GM12878 (cell line): ENCODE data around the gene MRPL46. TPM values are rescaled to one million over a fixed set of nuclear protein-coding genes. Genes with fewer than 3 reads are reported as not detected.

ENCODE experiments used
- ATAC-seq: fragments of 200-7000 bp; cut with Tn5 transposase; 3 replicates; pipeline ENCODE4 v1.9.1; 2020; ENCODE audit warnings: mild to moderate bottlenecking, moderate library complexity
- BruUV-seq: library from RNA; stranded (reverse); fragments of 400-500 nt; replicated peaks from 2 replicates; lab custom pipeline; 2021; lab: Mats Ljungman, UMichigan
- CTCF ChIA-PET: fragments of 300-600 bp; sonication (Branson Sonifier 250); formaldehyde crosslinking; extraction: SDS; loops from one replicate; lab custom pipeline; 2021; ENCODE audit warnings: inconsistent platforms; lab: Yijun Ruan, JAX
- POLR2A ChIA-PET: fragments of 350-600 bp; formaldehyde crosslinking; extraction: SDS; loops from one replicate; lab custom pipeline; 2021; ENCODE audit warnings: inconsistent platforms; lab: Charles Lee
- RAD21 ChIA-PET: fragments of 300-600 bp; sonication (Branson Sonifier 250); formaldehyde crosslinking; loops from one replicate; lab custom pipeline; 2023; ENCODE audit warnings: antibody characterized with exemption; ENCODE audit not compliant: unreplicated experiment; lab: Charles Lee
- SMC1A ChIA-PET: fragments of 300-600 bp; sonication (Branson Sonifier 250); formaldehyde crosslinking; loops from one replicate; lab custom pipeline; 2023; ENCODE audit not compliant: unreplicated experiment, uncharacterized antibody; lab: Charles Lee
- DNase-seq: peaks from one replicate; pipeline ENCODE4 v3.0.0-alpha.2; 2011; ENCODE audit warnings: low read depth, low spot score
- FAIRE-seq: peaks from 3 replicates; lab custom pipeline; 2011; peaks lifted over from hg19 to GRCh38; lab: Jason Lieb, UNC
- H2AFZ ChIP-seq: 2 replicates; pipeline ENCODE4 v1.6.0; 2011; ENCODE audit warnings: low read depth, low read length, control low read depth; ENCODE audit not compliant: control insufficient read depth
- H3K27ac ChIP-seq: 2 replicates; pipeline ENCODE4 v1.5.1; 2011; ENCODE audit warnings: control low read depth; ENCODE audit not compliant: control insufficient read depth, insufficient read depth
- H3K27me3 ChIP-seq, 2 experiments: replicated peaks in 1 of 2; 2 replicates each; pipeline versions ENCODE4 v1.6.0 to v1.6.1; 2011; ENCODE audit warnings: low read length in 1 of 2; ENCODE audit not compliant: control insufficient read depth in 2 of 2, insufficient read depth in 2 of 2
- H3K36me3 ChIP-seq, 2 experiments: 2 replicates each; pipeline ENCODE4 v1.5.1; 2011; ENCODE audit warnings: low read length in 1 of 2; ENCODE audit not compliant: control insufficient read depth in 2 of 2, insufficient read depth in 2 of 2
- H3K4me1 ChIP-seq: 2 replicates; pipeline ENCODE4 v1.6.1; 2011; ENCODE audit warnings: mild to moderate bottlenecking, low read length, moderate library complexity, mixed read lengths; ENCODE audit not compliant: control insufficient read depth, insufficient read depth
- H3K4me2 ChIP-seq: 2 replicates; pipeline ENCODE4 v1.6.0; 2011; ENCODE audit warnings: control low read depth; ENCODE audit not compliant: control insufficient read depth, insufficient read depth
- H3K4me3 ChIP-seq: fragments of 200-600 bp; sonication (generic); 2 replicates; pipeline ENCODE4 v1.5.1; 2016
- H3K79me2 ChIP-seq: 2 replicates; pipeline ENCODE4 v1.6.0; 2011; ENCODE audit warnings: low read length; ENCODE audit not compliant: control insufficient read depth, insufficient read depth
- H3K9ac ChIP-seq: 2 replicates; pipeline ENCODE4 v1.8.0; 2011; ENCODE audit warnings: low read length, control low read depth, mixed read lengths; ENCODE audit not compliant: control insufficient read depth, insufficient read depth
- H3K9me3 ChIP-seq: replicated peaks from 3 replicates; pipeline ENCODE4 v1.5.1; 2011; ENCODE audit warnings: mild to moderate bottlenecking, low read length; ENCODE audit not compliant: control insufficient read depth, insufficient read depth
- H4K20me1 ChIP-seq: 2 replicates; pipeline ENCODE4 v1.6.0; 2011; ENCODE audit not compliant: control insufficient read depth, insufficient read depth
- BACH1 ChIP-seq: fragments of 450-650 bp; IDR thresholded peaks from 2 replicates; pipeline ENCODE4 v1.6.1; 2017; ENCODE audit warnings: mild to moderate bottlenecking, borderline replicate concordance
- BHLHE40 ChIP-seq, 2 experiments: fragments of 450-650 bp in 1 of 2; IDR thresholded peaks; 2 replicates each; pipeline ENCODE4 v1.6.1; 2011 to 2017; ENCODE audit warnings: low read depth in 2 of 2, borderline replicate concordance in 1 of 2, improper control_type of control experiment in 1 of 2, low read length in 1 of 2, mild to moderate bottlenecking in 1 of 2
- CHD1 ChIP-seq: IDR thresholded peaks from 2 replicates; pipeline ENCODE4 v1.6.1; 2012; ENCODE audit warnings: low read depth, low read length, improper control_type of control experiment
- CREB1 ChIP-seq: IDR thresholded peaks from 2 replicates; pipeline ENCODE4 v1.6.1; 2012; ENCODE audit warnings: low read depth, mild to moderate bottlenecking, inconsistent platforms
- E2F4 ChIP-seq: IDR thresholded peaks from 2 replicates; pipeline ENCODE4 v1.6.1; 2012; ENCODE audit warnings: low read depth, low read length, improper control_type of control experiment
- EED ChIP-seq: sonication (generic); IDR thresholded peaks from 2 replicates; pipeline ENCODE4 v1.6.1; 2016; ENCODE audit warnings: antibody characterized with exemption, low read depth
- JUNB ChIP-seq: IDR thresholded peaks from 2 replicates; pipeline ENCODE4 v1.6.1; 2016; ENCODE audit warnings: antibody characterized with exemption, mild to moderate bottlenecking
- NFYB ChIP-seq: IDR thresholded peaks from 2 replicates; pipeline ENCODE4 v1.6.1; 2011; ENCODE audit warnings: low read depth, mild to moderate bottlenecking, low read length, improper control_type of control experiment, moderate library complexity; ENCODE audit not compliant: insufficient read depth
- POLR2AphosphoS2 ChIP-seq: IDR thresholded peaks from 2 replicates; pipeline ENCODE4 v1.6.1; 2011; ENCODE audit warnings: low read depth, mild to moderate bottlenecking, low read length, improper control_type of control experiment, moderate library complexity
- RCOR1 ChIP-seq: conservative IDR thresholded peaks from 2 replicates; pipeline ENCODE4 v1.6.1; 2012; ENCODE audit warnings: low read depth, low read length, improper control_type of control experiment
- RUNX3 ChIP-seq: IDR thresholded peaks from 2 replicates; pipeline ENCODE4 v1.6.1; 2012; ENCODE audit warnings: low read length, inconsistent platforms
- SMC3 ChIP-seq: IDR thresholded peaks from 2 replicates; pipeline ENCODE4 v1.6.1; 2011; ENCODE audit warnings: low read length, improper control_type of control experiment, borderline replicate concordance
- STAT1 ChIP-seq: fragments of 450-650 bp; conservative IDR thresholded peaks from 2 replicates; pipeline ENCODE4 v1.6.1; 2014; ENCODE audit warnings: antibody characterized with exemption, mild to moderate bottlenecking
- STAT3 ChIP-seq: IDR thresholded peaks from 2 replicates; pipeline ENCODE4 v1.6.1; 2011; ENCODE audit warnings: low read depth, low read length, improper control_type of control experiment
- TBL1XR1 ChIP-seq: IDR thresholded peaks from 2 replicates; pipeline ENCODE4 v1.6.1; 2012; ENCODE audit warnings: low read depth, low read length, improper control_type of control experiment
- ZNF622 ChIP-seq: fragments of 450-650 bp; IDR thresholded peaks from 2 replicates; pipeline ENCODE4 v1.6.1; 2017; ENCODE audit warnings: mild to moderate bottlenecking, inconsistent platforms
- WGBS: methylation state at CpG from one replicate; pipeline ENCODE4 v1.1.6; 2016; ENCODE audit warnings: low lambda C conversion rate; ENCODE audit not compliant: insufficient replicate concordance, insufficient coverage; ENCODE audit errors: missing lambda C conversion rate; 5-methylcytosine and 5-hydroxymethylcytosine counted together
- in situ Hi-C: fragments of 300-500 bp; cut with MboI; formaldehyde crosslinking; loops from 9 replicates; pipeline ENCODE4 v1.14.3; 2018; ENCODE audit warnings: mixed read lengths
- intact Hi-C: fragments of 100-400 bp; cut with micrococcal nuclease; formaldehyde crosslinking; loops from one replicate; pipeline ENCODE4 v1.14.2; 2022; ENCODE audit not compliant: unreplicated experiment
- polyA plus RNA-seq, 11 experiments: library from polyadenylated mRNA; depleted of rRNA in 4 of 11; unstranded in 6 of 11; stranded (reverse) in 5 of 11; fragments of >200 nt; fragmentation: Nextera tagmentation in 4 of 11; fragmentation: Illumina TruSeq in 1 of 11; extraction: Ambion mirVana in 4 of 11; extraction: Trizol in 1 of 11; gene quantifications; 1 replicate in 1 of 11; 2 replicates in 10 of 11; pipeline versions ENCODE4 v1.2.1 to v1.2.3, GENCODE V29; 2011 to 2016; ENCODE audit warnings: inconsistent platforms in 2 of 11, missing spikeins in 2 of 11, low read depth in 1 of 11
- total RNA-seq, 4 experiments: library from RNA; depleted of rRNA in 3 of 4; stranded (reverse); fragments of >200 nt in 3 of 4; fragmentation: Illumina TruSeq in 1 of 4; extraction: Trizol in 1 of 4; gene quantifications; 2 replicates each; pipeline versions ENCODE4 v1.2.1 to v1.2.3, GENCODE V29; 2013 to 2021
- TF ChIP-seq, protein P1 (sequence below): fragments of 450-650 bp; formaldehyde crosslinking; IDR thresholded peaks from 2 replicates; pipeline ENCODE4 v1.4.0; 2022; ENCODE audit warnings: mild to moderate bottlenecking, moderate library complexity

The MRPL46 gene
- total and polyA plus RNA-seq, 10 of the 15 experiments (the other 5 are each of a cell fraction or from before 2014, with no cell fraction given): 37.4 to 96.7 (median 52.9) TPM

DNA sequence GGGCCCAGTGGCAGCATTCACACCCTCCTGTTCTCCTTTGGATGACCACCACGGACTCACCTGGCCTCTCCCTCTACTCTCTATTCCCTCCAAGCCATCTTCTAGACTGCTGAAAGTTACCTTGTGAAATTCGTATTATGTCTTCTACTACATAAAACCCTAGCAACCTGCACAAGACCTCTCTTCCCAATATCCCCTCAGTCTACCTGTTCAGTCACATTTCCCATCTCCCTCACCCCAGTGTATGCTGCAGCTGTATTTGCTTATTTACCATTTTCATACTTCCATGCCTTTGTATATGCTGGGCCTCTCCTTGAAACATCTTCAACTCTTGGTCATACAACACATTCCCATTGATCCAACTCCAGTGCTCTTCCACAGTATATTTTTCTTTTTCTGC, 44.0 kb upstream of the MRPL46 start:
- Histone ChIP-seq H3K9ac (no peak overlapping the region), H2AFZ (no peak overlapping the region), H3K27me3 (no peaks in the 10 kb centered on the region), H3K36me3 (no peaks in the 10 kb centered on the region), H3K4me2 (no peak overlapping the region), H3K79me2 (no peaks in the 10 kb centered on the region), H4K20me1 (no peaks in the 10 kb centered on the region), H3K4me3 (no peak overlapping the region), H3K9me3 (no peaks in the 10 kb centered on the region), H3K27ac (no peak overlapping the region), H3K4me1 (peaks cover 12% of the 10 kb centered on the region)
- 92% methylated on average over 2 of the region's 2 CpGs for WGBS
- BruUV-seq: no TSS peak
- intact Hi-C loops (no loop called here), in situ Hi-C loops (no loop called here)
- ChIA-PET POLR2A (no interaction called here), SMC1A (no interaction called here), RAD21 (no interaction called here), CTCF (no interaction called here)
- TF ChIP-seq ZNF622: no peak
- TF ChIP-seq POLR2AphosphoS2: no peak
- no peak for TF ChIP-seq EED
- TF ChIP-seq SMC3: no peak
- TF ChIP-seq RCOR1: no peak
- no peak for TF ChIP-seq BHLHE40 (IDR thresholded peaks at IDR 0.05; ENCODE audit: borderline replicate concordance in 1 of 2, low read depth in 2 of 2, low read length in 1 of 2)
- TF ChIP-seq NFYB: no peak
- DNase-seq (no peak), ATAC-seq (no peak), FAIRE-seq (no peak)

GRCh38 chr15:88509964-88510363, 42.8 kb upstream of the MRPL46 start:
- Histone ChIP-seq H2AFZ (no peak overlapping the region), H3K79me2 (no peaks in the 10 kb centered on the region), H3K9me3 (no peaks in the 10 kb centered on the region), H3K4me1 (peaks cover 12% of the 10 kb centered on the region), H3K9ac (no peak overlapping the region), H3K27ac (no peak overlapping the region), H3K4me3 (no peak overlapping the region), H3K27me3 (no peaks in the 10 kb centered on the region), H4K20me1 (no peaks in the 10 kb centered on the region), H3K36me3 (no peaks in the 10 kb centered on the region), H3K4me2 (no peak overlapping the region)
- in situ Hi-C loops (no loop called here), intact Hi-C loops (no loop called here)
- ATAC-seq (peak; percentile 35; the same call in 2 of the 3 replicates), FAIRE-seq (no peak), DNase-seq (no peak)
- ChIA-PET RAD21 (no interaction called here), POLR2A (no interaction called here), CTCF (no interaction called here), SMC1A (no interaction called here)
- no TSS peak for BruUV-seq
- TF ChIP-seq RUNX3 (no peak; the same call in 1 of the 2 replicates), E2F4 (no peak), JUNB (no peak), CREB1 (no peak), CHD1 (no peak), TBL1XR1 (no peak), BHLHE40 (IDR thresholded peaks at IDR 0.05; ENCODE audit: borderline replicate concordance in 1 of 2, low read depth in 2 of 2, low read length in 1 of 2) (no peak), STAT3 (no peak), STAT1 (no peak), BACH1 (no peak)
- TF ChIP-seq, protein P1, sequence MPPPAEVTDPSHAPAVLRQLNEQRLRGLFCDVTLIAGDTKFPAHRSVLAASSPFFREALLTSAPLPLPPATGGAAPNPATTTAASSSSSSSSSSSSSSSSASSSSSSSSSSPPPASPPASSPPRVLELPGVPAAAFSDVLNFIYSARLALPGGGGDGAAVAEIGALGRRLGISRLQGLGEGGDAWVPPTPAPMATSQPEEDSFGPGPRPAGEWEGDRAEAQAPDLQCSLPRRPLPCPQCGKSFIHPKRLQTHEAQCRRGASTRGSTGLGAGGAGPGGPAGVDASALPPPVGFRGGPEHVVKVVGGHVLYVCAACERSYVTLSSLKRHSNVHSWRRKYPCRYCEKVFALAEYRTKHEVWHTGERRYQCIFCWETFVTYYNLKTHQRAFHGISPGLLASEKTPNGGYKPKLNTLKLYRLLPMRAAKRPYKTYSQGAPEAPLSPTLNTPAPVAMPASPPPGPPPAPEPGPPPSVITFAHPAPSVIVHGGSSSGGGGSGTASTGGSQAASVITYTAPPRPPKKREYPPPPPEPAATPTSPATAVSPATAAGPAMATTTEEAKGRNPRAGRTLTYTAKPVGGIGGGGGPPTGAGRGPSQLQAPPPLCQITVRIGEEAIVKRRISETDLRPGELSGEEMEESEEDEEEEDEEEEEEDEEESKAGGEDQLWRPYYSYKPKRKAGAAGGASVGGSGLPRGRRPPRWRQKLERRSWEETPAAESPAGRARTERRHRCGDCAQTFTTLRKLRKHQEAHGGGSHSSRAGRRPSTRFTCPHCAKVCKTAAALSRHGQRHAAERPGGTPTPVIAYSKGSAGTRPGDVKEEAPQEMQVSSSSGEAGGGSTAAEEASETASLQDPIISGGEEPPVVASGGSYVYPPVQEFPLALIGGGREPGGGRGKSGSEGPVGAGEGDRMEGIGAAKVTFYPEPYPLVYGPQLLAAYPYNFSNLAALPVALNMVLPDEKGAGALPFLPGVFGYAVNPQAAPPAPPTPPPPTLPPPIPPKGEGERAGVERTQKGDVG (CRISPR knock-in tag): no peak
